Caco-2 (cell line): ENCODE measurements around the gene TRIM9. TPM values are rescaled to one million over a fixed set of nuclear protein-coding genes. Genes with fewer than 3 reads are reported as not detected.
"Not testable (repeated sequence)": the region's sequence is repeated elsewhere in the genome, so short reads cannot be mapped to it uniquely, and the experiment has no call there.

Experiments
- BruUV-seq: library from RNA; stranded (reverse); fragments of 400-500 nt; replicated peaks from 2 replicates; lab custom pipeline; 2021; lab: Mats Ljungman, UMichigan
- CTCF ChIA-PET: fragments of 300-600 bp; sonication (Branson Sonifier 250); formaldehyde crosslinking; loops from one replicate; lab custom pipeline; 2022; ENCODE audit warnings: antibody characterized with exemption; lab: Charles Lee
- POLR2A ChIA-PET: fragments of 300-600 bp; sonication (Branson Sonifier 250); formaldehyde crosslinking; loops from one replicate; lab custom pipeline; 2022; ENCODE audit warnings: antibody characterized with exemption; lab: Charles Lee
- DNase-seq, 2 experiments: peaks; one replicate each; pipeline versions ENCODE4 v3.0.0 to v3.0.0-alpha.2; 2020 to 2022
- H3K27me3 ChIP-seq: replicated peaks from 2 replicates; pipeline ENCODE4 v1.6.0; 2011; ENCODE audit warnings: low read length; ENCODE audit not compliant: control insufficient read depth, insufficient read depth
- H3K36me3 ChIP-seq: 2 replicates; pipeline ENCODE4 v1.5.1; 2011; ENCODE audit warnings: low read length; ENCODE audit not compliant: control insufficient read depth, insufficient read depth
- H3K4me1 ChIP-seq: fragments of 250-450 bp; sonication (Bioruptor Pico); 2 replicates; pipeline ENCODE4 v1.5.1; 2020; ENCODE audit warnings: mild to moderate bottlenecking
- H3K4me3 ChIP-seq: 2 replicates; pipeline ENCODE4 v1.5.1; 2011; ENCODE audit warnings: low read depth, mild to moderate bottlenecking, control low read depth, low read length
- H3K9me3 ChIP-seq: fragments of 250-450 bp; sonication (Bioruptor Pico); 2 replicates; pipeline ENCODE4 v1.5.1; 2020; ENCODE audit warnings: mild to moderate bottlenecking, moderate library complexity
- H3K27ac Mint-ChIP-seq: one replicate; pipeline ENCODE4 v1.8.0; 2022; ENCODE audit warnings: mixed read lengths; ENCODE audit not compliant: unreplicated experiment
- H3K27me3 Mint-ChIP-seq: one replicate; pipeline ENCODE4 v1.8.0; 2022; ENCODE audit warnings: mixed read lengths; ENCODE audit not compliant: insufficient read depth, unreplicated experiment
- H3K36me3 Mint-ChIP-seq: one replicate; pipeline ENCODE4 v1.8.0; 2022; ENCODE audit warnings: mild to moderate bottlenecking, mixed read lengths; ENCODE audit not compliant: insufficient read depth, unreplicated experiment
- H3K4me1 Mint-ChIP-seq: one replicate; pipeline ENCODE4 v1.8.0; 2022; ENCODE audit warnings: low read depth, mixed read lengths; ENCODE audit not compliant: unreplicated experiment
- H3K4me3 Mint-ChIP-seq: one replicate; pipeline ENCODE4 v1.8.0; 2022; ENCODE audit warnings: mild to moderate bottlenecking, moderate library complexity, mixed read lengths; ENCODE audit not compliant: unreplicated experiment
- H3K9me3 Mint-ChIP-seq: one replicate; pipeline ENCODE4 v1.8.0; 2022; ENCODE audit warnings: mixed read lengths; ENCODE audit not compliant: unreplicated experiment
- CTCF ChIP-seq, 2 experiments: fragments of 200-600 bp in 1 of 2; IDR thresholded peaks; 1 replicate in 1 of 2; 2 replicates in 1 of 2; pipeline versions ENCODE4 v1.5.1 to v1.8.0; 2011 to 2022; ENCODE audit warnings: antibody characterized with exemption in 1 of 2, control low read depth in 1 of 2, inconsistent platforms in 1 of 2, low read depth in 1 of 2, low read length in 1 of 2, mild to moderate bottlenecking in 1 of 2, moderate library complexity in 1 of 2; ENCODE audit not compliant: insufficient read depth in 1 of 2, severe bottlenecking in 1 of 2, unreplicated experiment in 1 of 2
- intact Hi-C: fragments of 100-400 bp; cut with micrococcal nuclease; formaldehyde crosslinking; loops from one replicate; pipeline ENCODE4 v1.10.0; 2022; ENCODE audit not compliant: unreplicated experiment
- total RNA-seq: library from RNA; stranded (reverse); gene quantifications from 2 replicates; pipeline ENCODE4 v1.2.3, GENCODE V29; 2022

The TRIM9 gene
- total RNA-seq, 1 experiment from 2014 or later: 2.7 TPM

GRCh38 chr14:50997712-50998111, 97.2 kb downstream of the TRIM9 start:
- Mint-ChIP-seq H3K27me3 (no peaks in the 10 kb centered on the region), H3K27ac (no peak overlapping the region), H3K4me3 (no peak overlapping the region), H3K4me1 (no peaks in the 10 kb centered on the region), H3K9me3 (no peaks in the 10 kb centered on the region), H3K36me3 (no peaks in the 10 kb centered on the region)
- ChIA-PET CTCF (no interaction called here), POLR2A (no interaction called here)
- H3K27me3 ChIP-seq: no peaks in the 10 kb centered on the region
- no peaks in the 10 kb centered on the region for H3K4me1 ChIP-seq
- intact Hi-C loops: no loop called here
- no peak overlapping the region for H3K4me3 ChIP-seq
- no TSS peak for BruUV-seq
- TF ChIP-seq CTCF (IDR thresholded peaks at IDR 0.05; ENCODE audit: insufficient read depth in 1 of 2, low read depth in 1 of 2, low read length in 1 of 2, severe bottlenecking in 1 of 2, unreplicated experiment in 1 of 2): no peak
- H3K36me3 ChIP-seq: no peaks in the 10 kb centered on the region; the same call in 1 of the 2 replicates
- no peaks in the 10 kb centered on the region for H3K9me3 ChIP-seq
- no peak for DNase-seq

- CTCF ChIA-PET, H3K9me3 ChIP-seq, H3K4me1 ChIP-seq, H3K9me3 Mint-ChIP-seq, H3K4me1 Mint-ChIP-seq, H3K36me3 ChIP-seq, H3K4me3 ChIP-seq, H3K27ac Mint-ChIP-seq, DNase-seq, H3K4me3 Mint-ChIP-seq, POLR2A ChIA-PET, H3K27me3 Mint-ChIP-seq, intact Hi-C loops, H3K36me3 Mint-ChIP-seq, H3K27me3 ChIP-seq, BruUV-seq: not testable (repeated sequence)
Measured at GRCh38 chr14:50994158-50994557, 100.7 kb downstream of the TRIM9 start.

- no peak overlapping the region for H3K4me3 ChIP-seq
- H3K9me3 ChIP-seq: no peaks in the 10 kb centered on the region
- DNase-seq: no peak
- H3K4me1 ChIP-seq: peaks cover 3% of the 10 kb centered on the region
- POLR2A ChIA-PET: no interaction called here
- no peaks in the 10 kb centered on the region for H3K36me3 ChIP-seq
- CTCF ChIA-PET: no interaction called here
- intact Hi-C loops: no loop called here
- Mint-ChIP-seq H3K9me3 (no peaks in the 10 kb centered on the region), H3K4me1 (peaks cover under 1% of the 10 kb centered on the region), H3K36me3 (no peaks in the 10 kb centered on the region), H3K27me3 (no peaks in the 10 kb centered on the region), H3K27ac (no peak overlapping the region), H3K4me3 (no peak overlapping the region)
- no peak for TF ChIP-seq CTCF (IDR thresholded peaks at IDR 0.05; ENCODE audit: insufficient read depth in 1 of 2, low read depth in 1 of 2, low read length in 1 of 2, severe bottlenecking in 1 of 2, unreplicated experiment in 1 of 2)
- H3K27me3 ChIP-seq: no peaks in the 10 kb centered on the region
- BruUV-seq: no TSS peak
Measured at GRCh38 chr14:50985859-50986331, 109.0 kb downstream of the TRIM9 start.
